Activated CD4-positive, alpha-beta memory T cell treated with anti-CD3 and anti-CD28 coated beads, Interleukin-2, amount 10 ng/mL, durations not matched to agents 7 days and 5 days (primary cell): ENCODE results near the gene IMPA2. TPM values are rescaled to one million over a fixed set of nuclear protein-coding genes. Genes with fewer than 3 reads are reported as not detected.
"Not testable (repeated sequence)": the region's sequence is repeated elsewhere in the genome, so short reads cannot be mapped to it uniquely, and the experiment has no call there.

Experiments
- CTCF ChIA-PET: fragments of 350-600 bp; sonication (Branson Sonifier 250); formaldehyde crosslinking; loops from one replicate; lab custom pipeline; 2021; ENCODE audit warnings: antibody characterized with exemption, inconsistent platforms; lab: Charles Lee
- POLR2A ChIA-PET: fragments of 350-600 bp; sonication (Branson Sonifier 250); formaldehyde crosslinking; loops from one replicate; lab custom pipeline; 2021; ENCODE audit warnings: antibody characterized with exemption; lab: Charles Lee
- DNase-seq: peaks from one replicate; pipeline ENCODE4 v3.0.0-alpha.2; 2020
- H3K27ac Mint-ChIP-seq: one replicate; pipeline ENCODE4 v1.8.0; 2021; ENCODE audit warnings: mild to moderate bottlenecking, mixed read lengths
- H3K27me3 Mint-ChIP-seq: one replicate; pipeline ENCODE4 v1.8.0; 2021; ENCODE audit warnings: mixed read lengths
- H3K36me3 Mint-ChIP-seq: one replicate; pipeline ENCODE4 v1.8.0; 2021; ENCODE audit warnings: low read depth, mixed read lengths
- H3K4me1 Mint-ChIP-seq: one replicate; pipeline ENCODE4 v1.8.0; 2021; ENCODE audit warnings: mixed read lengths
- H3K4me3 Mint-ChIP-seq: one replicate; pipeline ENCODE4 v1.8.0; 2021; ENCODE audit warnings: mild to moderate bottlenecking, mixed read lengths
- H3K9me3 Mint-ChIP-seq: one replicate; pipeline ENCODE4 v1.8.0; 2021; ENCODE audit warnings: mixed read lengths
- total RNA-seq, 2 experiments: library from RNA; stranded (reverse); gene quantifications; one replicate each; pipeline ENCODE4 v1.2.3, GENCODE V29; 2021

The IMPA2 gene
- total RNA-seq, 2 experiments from 2014 or later = 12.6 to 15.4 TPM

DNA sequence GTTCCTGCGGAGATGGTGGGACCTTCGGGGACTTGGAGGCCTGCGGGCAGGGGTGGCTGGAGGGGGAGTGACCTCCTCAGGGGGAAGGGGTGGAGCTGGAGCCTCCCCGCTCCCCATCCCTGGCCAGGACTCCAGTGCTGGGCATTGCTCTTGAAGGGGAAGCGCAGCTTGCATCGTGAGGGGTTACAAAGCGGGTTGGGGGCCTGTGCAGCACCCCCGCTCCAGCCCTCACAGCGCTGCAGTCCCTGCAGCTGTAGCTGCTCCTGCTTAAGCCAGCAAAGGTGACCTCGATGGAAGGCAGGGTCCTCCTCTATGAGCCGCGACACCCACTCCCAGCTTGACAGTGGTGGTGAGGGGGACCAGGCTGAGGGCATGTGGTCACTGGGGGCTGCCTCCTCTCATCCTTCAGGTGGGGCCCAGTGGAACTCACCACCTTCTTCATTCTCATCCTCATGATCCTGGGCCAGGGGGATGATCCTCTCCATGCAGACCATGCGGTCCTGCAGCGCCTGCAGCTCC, 75.6 kb downstream of the IMPA2 start:
- ChIA-PET POLR2A (no interaction called here), CTCF (no interaction called here)
- Mint-ChIP-seq H3K36me3 (no peaks in the 10 kb centered on the region), H3K4me1 (no peaks in the 10 kb centered on the region), H3K4me3 (no peak overlapping the region), H3K27me3 (peaks cover 19% of the 10 kb centered on the region), H3K9me3 (no peaks in the 10 kb centered on the region), H3K27ac (no peak overlapping the region)
- no peak for DNase-seq

DNA sequence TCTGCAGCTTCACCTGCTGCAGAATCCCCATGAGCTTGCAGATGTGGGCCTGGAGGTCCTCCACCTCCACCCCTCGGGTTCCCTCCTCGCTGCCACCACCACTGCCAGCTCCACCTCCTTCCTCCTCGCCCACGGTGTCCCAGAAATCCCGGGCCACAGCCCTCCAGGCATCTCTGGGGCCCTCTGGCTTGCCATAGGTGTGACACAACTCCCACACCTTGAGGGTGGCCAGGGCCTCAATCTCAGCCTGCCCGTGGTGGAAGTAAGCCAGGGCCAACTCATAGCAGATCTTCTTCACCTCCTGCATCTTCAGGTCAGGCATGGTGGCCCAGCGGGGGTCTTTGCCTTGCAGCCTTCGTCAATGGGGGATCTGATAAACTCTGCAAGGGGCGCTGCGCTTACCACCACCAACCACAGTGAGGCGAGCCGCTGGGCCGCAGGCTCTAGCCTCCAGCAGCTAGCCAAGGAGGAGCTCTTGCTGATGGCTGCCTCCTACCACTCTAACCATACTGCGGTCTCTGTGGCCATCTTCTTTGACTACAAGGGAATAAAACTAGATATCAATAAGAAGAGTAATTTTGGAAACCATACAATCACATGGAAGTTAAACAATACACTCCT, 76.2 kb downstream of the IMPA2 start:
- no peak overlapping the region for H3K27ac Mint-ChIP-seq
- ChIA-PET CTCF (no interaction called here), POLR2A (no interaction called here)
- no peak overlapping the region for H3K4me3 Mint-ChIP-seq
- peaks cover 15% of the 10 kb centered on the region for H3K27me3 Mint-ChIP-seq
- H3K9me3 Mint-ChIP-seq = no peaks in the 10 kb centered on the region
- H3K36me3 Mint-ChIP-seq = no peaks in the 10 kb centered on the region
- no peaks in the 10 kb centered on the region for H3K4me1 Mint-ChIP-seq
- DNase-seq = no peak

DNA sequence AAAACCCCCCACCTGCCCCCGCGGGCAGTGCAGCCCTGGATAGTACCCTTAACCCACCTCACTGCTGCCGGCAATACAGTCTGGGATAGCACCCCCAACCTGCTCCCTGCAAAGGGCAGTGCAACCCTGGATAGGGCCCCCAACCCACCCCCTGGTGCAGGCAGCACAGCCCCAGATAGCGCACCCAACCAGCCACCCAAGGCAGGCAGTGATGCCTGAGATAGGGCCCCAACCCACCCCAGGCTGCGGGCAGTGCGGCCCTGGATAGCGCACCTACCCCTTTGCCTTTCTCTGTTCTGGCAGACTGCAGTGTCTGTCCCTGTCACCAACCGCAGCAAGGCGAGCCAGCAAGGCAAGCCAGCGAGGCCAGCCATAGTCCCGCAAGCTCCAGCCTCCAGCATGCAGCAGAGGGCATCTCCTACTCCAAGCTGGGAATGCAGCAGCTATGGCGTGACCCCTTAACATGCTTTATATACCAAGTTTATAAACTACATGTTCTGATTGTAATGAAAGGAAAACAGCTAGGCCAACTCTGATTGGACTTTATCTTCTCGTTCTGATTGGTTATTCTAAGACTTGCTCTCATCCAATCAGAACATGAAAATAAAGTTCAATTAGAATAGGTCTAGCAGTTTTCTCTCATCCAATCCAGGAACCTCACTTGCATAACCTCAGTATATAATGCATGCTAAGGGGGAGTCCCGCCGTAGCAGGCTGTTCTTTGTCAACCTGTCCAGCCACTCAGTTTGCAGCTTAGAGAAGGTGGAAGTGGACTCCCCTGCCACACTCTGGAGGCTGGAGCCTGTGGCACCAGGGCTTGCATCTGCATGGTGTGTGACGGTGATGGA, 78.3 kb downstream of the IMPA2 start:
- no peaks in the 10 kb centered on the region for H3K4me1 Mint-ChIP-seq
- no peak overlapping the region for H3K27ac Mint-ChIP-seq
- no peak for DNase-seq
- H3K36me3 Mint-ChIP-seq = no peaks in the 10 kb centered on the region
- CTCF ChIA-PET = interaction anchor here (0.6 kb wide), 1 partner anchor 60 kb away, joined by 3 read pairs; no protein-coding TSS in a partner anchor
- POLR2A ChIA-PET = no interaction called here
- no peaks in the 10 kb centered on the region for H3K9me3 Mint-ChIP-seq
- no peak overlapping the region for H3K4me3 Mint-ChIP-seq
- H3K27me3 Mint-ChIP-seq = peaks cover 2% of the 10 kb centered on the region

DNA sequence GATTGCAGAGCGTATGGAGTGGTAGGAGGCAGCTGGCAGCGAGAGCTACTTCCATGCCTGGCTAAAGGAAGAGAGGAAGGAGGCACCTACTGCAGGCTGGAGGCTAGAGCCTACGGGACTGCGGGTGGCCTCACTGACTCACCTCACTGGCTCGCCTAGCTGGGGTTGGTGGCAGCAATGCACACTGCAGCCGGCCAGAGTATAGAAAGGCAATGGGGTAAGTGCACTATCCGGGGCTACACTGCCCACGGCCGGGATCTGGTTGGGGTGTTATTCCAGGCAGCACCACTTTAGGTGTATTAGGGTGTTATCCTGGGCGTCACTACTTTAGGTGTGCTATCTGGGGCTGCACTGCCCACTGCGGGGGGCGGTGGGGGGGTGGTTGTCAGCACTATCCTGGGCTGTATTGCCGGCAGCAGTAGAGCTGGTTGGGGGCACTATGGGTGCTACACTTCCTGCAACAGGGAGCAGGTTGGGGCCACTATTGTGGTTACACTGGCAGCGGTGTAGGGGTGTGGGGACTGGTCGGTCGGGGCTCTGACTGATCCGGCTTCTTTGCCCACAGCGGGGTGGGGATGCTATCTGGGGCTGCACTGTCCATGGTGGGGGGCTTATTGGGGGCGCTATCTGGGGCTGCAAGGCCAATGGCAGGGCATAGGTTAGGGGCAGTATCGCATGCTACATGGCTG, 79.0 kb downstream of the IMPA2 start:
- H3K36me3 Mint-ChIP-seq = no peaks in the 10 kb centered on the region
- no peak overlapping the region for H3K4me3 Mint-ChIP-seq
- H3K27ac Mint-ChIP-seq = no peak overlapping the region
- H3K9me3 Mint-ChIP-seq = no peaks in the 10 kb centered on the region
- no peak for DNase-seq
- peaks cover 2% of the 10 kb centered on the region for H3K27me3 Mint-ChIP-seq
- H3K4me1 Mint-ChIP-seq = no peaks in the 10 kb centered on the region
- ChIA-PET POLR2A (no interaction called here), CTCF (interaction anchor here (0.6 kb wide), 1 partner anchor 60 kb away, joined by 3 read pairs; no protein-coding TSS in a partner anchor)

DNA sequence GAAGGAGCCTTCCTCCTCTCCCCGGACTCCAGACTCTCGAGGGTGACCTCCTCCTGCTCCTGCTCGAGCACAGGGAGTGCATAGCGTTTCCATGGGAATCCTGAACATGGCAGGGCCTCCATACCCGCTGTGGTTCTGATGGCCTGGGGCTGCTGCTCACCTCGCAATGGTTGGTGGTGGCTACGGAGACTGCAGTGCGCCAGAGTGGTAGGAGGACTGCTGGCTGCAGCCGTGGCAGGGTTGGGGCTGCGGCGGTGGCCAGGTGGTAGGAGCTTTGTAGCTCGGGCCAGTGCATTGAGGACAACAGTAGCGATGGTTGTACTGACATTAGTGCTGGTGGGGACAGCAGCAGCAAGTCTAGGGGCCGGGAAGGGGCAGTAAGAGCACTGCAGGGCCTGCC, 80.4 kb downstream of the IMPA2 start:
- DNase-seq = no peak
- H3K27ac Mint-ChIP-seq = no peak overlapping the region
- CTCF ChIA-PET = no interaction called here
- no peak overlapping the region for H3K4me3 Mint-ChIP-seq
- H3K27me3 Mint-ChIP-seq = peaks cover 2% of the 10 kb centered on the region
- no peaks in the 10 kb centered on the region for H3K9me3 Mint-ChIP-seq
- no peaks in the 10 kb centered on the region for H3K36me3 Mint-ChIP-seq
- no peaks in the 10 kb centered on the region for H3K4me1 Mint-ChIP-seq
- POLR2A ChIA-PET = no interaction called here

DNA sequence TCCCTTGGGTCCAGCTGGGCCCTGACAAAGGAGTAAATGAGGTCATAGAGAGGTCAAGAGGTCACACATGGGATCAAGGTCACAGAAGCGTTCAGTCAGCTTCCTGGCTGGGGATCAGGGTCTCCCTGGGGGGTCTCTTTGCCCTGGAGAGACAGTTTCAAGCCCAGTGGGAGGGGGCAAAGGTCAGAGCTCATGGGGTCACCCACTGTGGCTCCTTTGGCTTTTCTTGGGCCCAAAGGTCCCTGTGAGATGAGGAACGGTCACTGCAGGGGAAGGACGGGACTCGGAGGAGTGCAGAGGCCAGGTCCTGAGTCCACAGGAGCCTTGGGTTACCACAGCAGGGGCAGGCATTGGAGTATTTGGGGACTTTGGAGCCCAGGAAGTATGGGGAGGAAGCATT, 81.7 kb downstream of the IMPA2 start:
- H3K4me3 Mint-ChIP-seq = no peak overlapping the region
- H3K4me1 Mint-ChIP-seq = no peaks in the 10 kb centered on the region
- CTCF ChIA-PET = no interaction called here
- H3K27ac Mint-ChIP-seq = no peak overlapping the region
- DNase-seq = no peak
- H3K27me3 Mint-ChIP-seq = peaks cover 2% of the 10 kb centered on the region
- no peaks in the 10 kb centered on the region for H3K9me3 Mint-ChIP-seq
- POLR2A ChIA-PET = no interaction called here
- H3K36me3 Mint-ChIP-seq = no peaks in the 10 kb centered on the region

DNA sequence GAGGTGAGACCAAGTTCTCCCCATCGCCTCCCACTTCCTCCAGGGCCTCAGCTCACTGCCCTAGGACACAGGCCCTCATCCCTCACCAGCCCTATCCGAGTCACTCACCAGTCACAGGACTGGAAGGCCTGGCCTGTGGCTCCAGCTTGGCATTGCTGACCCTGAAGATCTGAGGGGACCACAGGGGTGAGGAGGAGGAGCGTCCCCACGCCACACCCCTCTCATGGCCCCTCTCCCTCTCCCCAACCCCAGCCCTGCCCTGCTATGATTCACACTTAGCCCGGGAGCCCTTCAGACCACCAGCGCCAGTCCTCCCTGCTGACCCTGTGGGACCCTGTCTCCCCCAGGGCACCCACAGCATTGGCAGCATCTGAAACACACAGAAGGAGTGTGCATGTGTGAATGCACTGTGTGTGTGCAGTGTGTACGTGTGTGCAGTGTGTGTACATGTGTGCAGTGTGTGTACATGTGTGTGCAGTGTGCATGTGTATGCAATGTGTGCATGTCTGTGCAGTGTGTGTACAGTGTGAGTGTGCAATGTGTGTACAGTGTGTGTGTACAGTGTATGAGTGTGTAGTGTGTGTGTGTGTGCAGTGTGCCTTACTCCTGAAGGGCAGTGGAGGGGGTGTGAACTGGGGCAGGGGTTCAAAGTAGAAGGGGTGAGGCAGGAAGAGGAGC, 82.9 kb downstream of the IMPA2 start:
- ChIA-PET CTCF (no interaction called here), POLR2A (no interaction called here)
- no peaks in the 10 kb centered on the region for H3K36me3 Mint-ChIP-seq
- H3K4me1 Mint-ChIP-seq = no peaks in the 10 kb centered on the region
- no peak overlapping the region for H3K27ac Mint-ChIP-seq
- H3K9me3 Mint-ChIP-seq = no peaks in the 10 kb centered on the region
- no peaks in the 10 kb centered on the region for H3K27me3 Mint-ChIP-seq
- DNase-seq = no peak
- H3K4me3 Mint-ChIP-seq = no peak overlapping the region

DNA sequence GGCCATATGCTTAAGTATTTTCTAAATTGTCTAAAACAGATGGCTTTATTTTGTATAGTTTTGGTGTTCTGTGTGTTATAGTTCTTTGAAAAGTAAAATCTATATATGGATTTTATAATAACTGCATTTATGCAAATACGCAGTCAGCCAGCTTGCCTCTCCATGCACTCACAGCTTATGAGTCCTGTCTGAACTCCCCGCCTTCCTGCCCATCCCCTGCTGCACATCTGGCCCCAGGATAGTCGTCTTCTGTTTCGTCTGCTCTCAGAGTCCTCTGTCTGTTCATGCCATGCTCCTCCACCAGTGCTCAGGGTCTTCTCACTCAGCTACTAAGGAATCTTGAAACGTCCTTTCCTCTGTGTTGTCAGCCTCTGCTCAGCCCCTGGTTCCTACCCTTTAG, 84.1 kb downstream of the IMPA2 start:
- Mint-ChIP-seq H3K9me3 (no peaks in the 10 kb centered on the region), H3K36me3 (no peaks in the 10 kb centered on the region), H3K27me3 (peaks cover under 1% of the 10 kb centered on the region), H3K27ac (no peak overlapping the region), H3K4me3 (no peak overlapping the region), H3K4me1 (no peaks in the 10 kb centered on the region)
- CTCF ChIA-PET = no interaction called here
- no peak for DNase-seq
- POLR2A ChIA-PET = no interaction called here

DNA sequence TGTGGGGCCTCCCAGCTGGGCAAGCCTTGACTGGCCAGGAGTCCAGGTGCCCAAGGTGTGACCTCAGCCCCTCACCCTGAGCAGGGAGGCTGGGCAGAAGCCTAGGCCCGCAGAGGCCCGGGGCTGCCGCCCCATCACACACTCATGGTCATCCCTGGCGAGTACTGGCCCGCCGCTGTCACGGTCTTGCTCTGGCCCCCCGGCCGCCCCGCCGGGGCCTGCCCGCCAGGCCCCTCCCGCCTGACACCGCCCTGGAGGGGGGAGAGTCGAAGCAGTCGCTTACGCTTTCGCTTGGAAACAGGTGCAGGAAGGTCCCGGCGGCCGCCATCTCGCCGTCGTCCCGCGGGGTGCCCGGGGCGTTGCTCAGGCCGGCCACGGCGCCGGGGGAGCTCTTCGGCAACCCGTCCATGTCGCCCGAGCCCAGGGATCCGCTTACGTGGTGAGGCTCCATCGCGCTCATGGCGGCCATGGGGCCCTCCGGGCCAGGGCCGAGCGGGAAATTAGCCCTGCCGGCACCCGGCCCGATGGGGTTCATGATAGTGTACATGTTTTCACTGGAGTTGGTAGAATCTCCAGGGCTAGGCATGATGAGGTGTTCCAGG, 85.7 kb downstream of the IMPA2 start:
- CTCF ChIA-PET = no interaction called here
- DNase-seq = no peak
- peaks cover 9% of the 10 kb centered on the region for H3K27me3 Mint-ChIP-seq

DNA sequence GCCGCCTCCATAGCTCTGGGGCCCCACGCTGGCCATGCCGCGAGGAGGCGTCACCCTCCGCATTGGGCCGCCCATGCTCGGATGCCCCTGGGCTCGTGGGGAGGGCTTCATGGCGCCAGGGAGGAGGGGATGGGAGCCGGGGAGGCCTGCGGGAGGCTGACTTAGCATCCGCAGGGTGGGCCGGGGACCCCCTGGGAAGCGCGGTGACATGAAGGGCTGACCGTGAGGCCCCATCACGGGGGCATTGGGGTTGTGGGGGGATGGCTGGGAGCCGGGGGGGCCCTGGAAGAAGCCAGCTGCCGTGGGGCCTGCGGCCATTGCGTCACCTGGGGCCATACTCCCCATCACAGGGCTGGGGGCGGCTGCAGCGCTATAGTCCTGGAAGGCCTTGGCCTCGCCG, 86.4 kb downstream of the IMPA2 start:
- H3K27me3 Mint-ChIP-seq = peaks cover 11% of the 10 kb centered on the region
- no peak overlapping the region for H3K27ac Mint-ChIP-seq
- ChIA-PET POLR2A (no interaction called here), CTCF (no interaction called here)
- no peaks in the 10 kb centered on the region for H3K9me3 Mint-ChIP-seq
- H3K4me1 Mint-ChIP-seq = no peaks in the 10 kb centered on the region
- no peak overlapping the region for H3K4me3 Mint-ChIP-seq
- no peak for DNase-seq
- no peaks in the 10 kb centered on the region for H3K36me3 Mint-ChIP-seq

More for the DNA sequence above, 85.7 kb downstream of the IMPA2 start:
- no peak overlapping the region for H3K4me3 Mint-ChIP-seq
- no peaks in the 10 kb centered on the region for H3K9me3 Mint-ChIP-seq
- POLR2A ChIA-PET = no interaction called here
- H3K27ac Mint-ChIP-seq = no peak overlapping the region
- no peaks in the 10 kb centered on the region for H3K36me3 Mint-ChIP-seq
- H3K4me1 Mint-ChIP-seq = no peaks in the 10 kb centered on the region

DNA sequence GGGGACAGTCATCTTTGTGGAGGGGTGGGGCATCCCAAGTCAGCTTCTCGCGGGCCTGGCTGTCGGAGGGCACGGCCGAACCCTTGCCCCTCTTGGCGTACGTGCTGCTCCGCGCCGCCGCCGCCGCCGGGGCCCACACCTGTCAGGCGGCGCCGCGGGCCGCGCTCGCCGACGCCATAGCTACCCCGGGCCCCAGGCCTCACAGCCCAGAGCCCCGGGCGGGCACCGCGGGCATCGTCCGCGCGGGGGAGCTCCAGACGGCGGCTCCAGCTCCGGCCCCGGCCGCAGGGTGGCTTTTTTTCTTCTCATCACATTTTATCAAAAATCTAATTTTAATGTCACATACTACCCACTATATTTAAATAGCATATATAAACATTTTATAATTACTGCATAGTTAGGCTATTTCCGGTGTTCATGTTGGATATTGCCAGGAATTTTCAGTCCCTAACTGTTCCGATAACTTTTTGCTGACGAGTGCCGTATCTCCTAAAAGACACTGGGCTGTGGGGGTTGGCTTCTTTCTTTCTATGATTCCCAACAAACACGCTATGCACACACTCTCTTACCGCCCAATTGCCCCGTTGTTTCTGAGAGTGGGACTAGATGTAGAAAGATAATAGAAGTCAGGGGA, 87.1 kb downstream of the IMPA2 start:
- CTCF ChIA-PET, H3K9me3 Mint-ChIP-seq, DNase-seq, H3K36me3 Mint-ChIP-seq, H3K4me3 Mint-ChIP-seq, H3K4me1 Mint-ChIP-seq, H3K27ac Mint-ChIP-seq, POLR2A ChIA-PET: not testable (repeated sequence)
- H3K27me3 Mint-ChIP-seq = peaks cover 15% of the 10 kb centered on the region

DNA sequence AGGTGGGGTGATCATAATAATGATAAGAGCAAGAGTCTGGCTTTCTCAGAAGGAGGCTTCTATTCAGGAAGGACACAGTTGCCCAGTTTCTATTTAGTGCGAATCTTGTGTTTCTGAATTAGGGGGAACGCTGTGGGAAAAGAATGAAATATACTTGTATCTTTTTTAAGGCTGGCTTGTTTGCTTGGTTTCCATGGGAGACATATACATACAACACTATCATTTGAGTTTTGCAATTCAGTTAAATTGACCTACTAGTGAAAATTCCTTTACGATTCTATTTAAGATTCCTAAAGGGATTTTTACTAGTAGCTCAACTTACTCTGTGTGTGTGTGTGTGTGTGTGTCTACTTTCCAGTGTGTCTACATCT, 87.6 kb downstream of the IMPA2 start:
- Mint-ChIP-seq H3K27ac (no peak overlapping the region), H3K9me3 (no peaks in the 10 kb centered on the region), H3K27me3 (peaks cover 16% of the 10 kb centered on the region), H3K4me1 (no peaks in the 10 kb centered on the region), H3K4me3 (no peak overlapping the region), H3K36me3 (no peaks in the 10 kb centered on the region)
- ChIA-PET CTCF (no interaction called here), POLR2A (no interaction called here)
- DNase-seq = no peak
